ENCODE results near the gene P4HA1.

GRCh38 chr10:72979709-72980108 is 117.0 kb downstream of the P4HA1 start:
- TF ChIP-seq, protein P1, sequence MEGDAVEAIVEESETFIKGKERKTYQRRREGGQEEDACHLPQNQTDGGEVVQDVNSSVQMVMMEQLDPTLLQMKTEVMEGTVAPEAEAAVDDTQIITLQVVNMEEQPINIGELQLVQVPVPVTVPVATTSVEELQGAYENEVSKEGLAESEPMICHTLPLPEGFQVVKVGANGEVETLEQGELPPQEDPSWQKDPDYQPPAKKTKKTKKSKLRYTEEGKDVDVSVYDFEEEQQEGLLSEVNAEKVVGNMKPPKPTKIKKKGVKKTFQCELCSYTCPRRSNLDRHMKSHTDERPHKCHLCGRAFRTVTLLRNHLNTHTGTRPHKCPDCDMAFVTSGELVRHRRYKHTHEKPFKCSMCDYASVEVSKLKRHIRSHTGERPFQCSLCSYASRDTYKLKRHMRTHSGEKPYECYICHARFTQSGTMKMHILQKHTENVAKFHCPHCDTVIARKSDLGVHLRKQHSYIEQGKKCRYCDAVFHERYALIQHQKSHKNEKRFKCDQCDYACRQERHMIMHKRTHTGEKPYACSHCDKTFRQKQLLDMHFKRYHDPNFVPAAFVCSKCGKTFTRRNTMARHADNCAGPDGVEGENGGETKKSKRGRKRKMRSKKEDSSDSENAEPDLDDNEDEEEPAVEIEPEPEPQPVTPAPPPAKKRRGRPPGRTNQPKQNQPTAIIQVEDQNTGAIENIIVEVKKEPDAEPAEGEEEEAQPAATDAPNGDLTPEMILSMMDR (conservative IDR thresholded peaks at IDR 0.05; ENCODE audit: low read depth, low read length): no peak
- TF ChIP-seq EZH2 (IDR thresholded peaks at IDR 0.05; ENCODE audit: low read length, unreplicated experiment) (no peak), EZH2phosphoT487 (IDR thresholded peaks at IDR 0.05; ENCODE audit: borderline replicate concordance, low read length) (no peak)

All from PC-3 (cell line).